HG02970 (cell line): ENCODE data around the gene TRABD.
A peak's percentile ranks its signal among the peaks of the same experiment; 100 is the strongest.
"Not testable (repeated sequence)": the region's sequence is repeated elsewhere in the genome, so short reads cannot be mapped to it uniquely, and the experiment has no call there.

Experiments used
- ATAC-seq: cut with Tn5 transposase; IDR thresholded peaks from one replicate; pipeline ENCODE4 v1.9.1; 2021; ENCODE audit warnings: mild to moderate bottlenecking, moderate library complexity, moderate number of reproducible peaks; ENCODE audit not compliant: unreplicated experiment, low FRiP score

The TRABD gene

GRCh38 chr22:50185375-50186087 is at the start of gene TRABD:
TRABD (plus strand) TSS chr22:50185913; CDS start chr22:50193061, 7,148 bp downstream.
- ATAC-seq: peak; percentile 33

GRCh38 chr22:50136581-50137015 is 49.1 kb upstream of the TRABD start:
- ATAC-seq: no peak

- not testable (repeated sequence) for ATAC-seq
Measured at GRCh38 chr22:50137277-50137676, 48.4 kb upstream of the TRABD start.

GRCh38 chr22:50138041-50138440 is 47.7 kb upstream of the TRABD start:
- no peak for ATAC-seq

GRCh38 chr22:50138988-50139387 is 46.7 kb upstream of the TRABD start:
- no peak for ATAC-seq

GRCh38 chr22:50139843-50140415 is 45.8 kb upstream of the TRABD start:
- ATAC-seq: no peak

GRCh38 chr22:50140615-50141014 is 45.1 kb upstream of the TRABD start:
- no peak for ATAC-seq

- ATAC-seq: no peak
Measured at GRCh38 chr22:50141462-50141861, 44.3 kb upstream of the TRABD start.

GRCh38 chr22:50141891-50142363 is 43.8 kb upstream of the TRABD start:
- no peak for ATAC-seq

- no peak for ATAC-seq
Measured at GRCh38 chr22:50143096-50143495, 42.6 kb upstream of the TRABD start.

- ATAC-seq: no peak
Measured at GRCh38 chr22:50144005-50144614, 41.6 kb upstream of the TRABD start.

GRCh38 chr22:50145721-50146438 is 39.8 kb upstream of the TRABD start:
- no peak for ATAC-seq

GRCh38 chr22:50146439-50147238 is 39.1 kb upstream of the TRABD start:
- no peak for ATAC-seq

- ATAC-seq: not testable (repeated sequence)
Measured at GRCh38 chr22:50147258-50148165, 38.2 kb upstream of the TRABD start.

- no peak for ATAC-seq
Measured at GRCh38 chr22:50148166-50148500, 37.6 kb upstream of the TRABD start.

- no peak for ATAC-seq
Measured at GRCh38 chr22:50148991-50149721, 36.6 kb upstream of the TRABD start.

GRCh38 chr22:50150161-50151129 is 35.3 kb upstream of the TRABD start:
- no peak for ATAC-seq
